Measurements from ENCODE around the gene RAB38.

RAB38 gene

GRCh38 chr11:88170673-88171072 lies 4.6 kb downstream of the RAB38 start:
- Histone ChIP-seq H3K4me3 (replicated peaks; ENCODE audit: insufficient read depth, low read length) (no peak overlapping the region), H3K27me3 (ENCODE audit: insufficient read depth, poor library complexity, severe bottlenecking) (peaks cover 12% of the 10 kb centered on the region), H3K27ac (replicated peaks) (no peak overlapping the region)
- TF ChIP-seq REST (IDR thresholded peaks at IDR 0.05; ENCODE audit: insufficient replicate concordance, low read depth), result no peak
- no peak for TF ChIP-seq CTCF (IDR thresholded peaks at IDR 0.05; ENCODE audit: insufficient read depth, low read length)
- no peak for TF ChIP-seq POLR2AphosphoS5 (IDR thresholded peaks at IDR 0.05; ENCODE audit: low read depth)
- no peak for TF ChIP-seq GABPA (IDR thresholded peaks at IDR 0.05; ENCODE audit: low read depth)
- no peak for TF ChIP-seq SPI1 (IDR thresholded peaks at IDR 0.05; ENCODE audit: borderline replicate concordance, low read depth)
- no peak for DNase-seq (ENCODE audit: low read depth in 1 of 2, low spot score in 1 of 2)

GRCh38 chr11:88169881-88170280 lies 5.4 kb downstream of the RAB38 start:
- H3K27me3 ChIP-seq (ENCODE audit: insufficient read depth, poor library complexity, severe bottlenecking), result peaks cover 7% of the 10 kb centered on the region
- H3K4me3 ChIP-seq (replicated peaks; ENCODE audit: insufficient read depth, low read length), result no peak overlapping the region
- TF ChIP-seq CTCF (IDR thresholded peaks at IDR 0.05; ENCODE audit: insufficient read depth, low read length) (no peak), GABPA (IDR thresholded peaks at IDR 0.05; ENCODE audit: low read depth) (no peak), SPI1 (IDR thresholded peaks at IDR 0.05; ENCODE audit: borderline replicate concordance, low read depth) (no peak), REST (IDR thresholded peaks at IDR 0.05; ENCODE audit: insufficient replicate concordance, low read depth) (no peak), POLR2AphosphoS5 (IDR thresholded peaks at IDR 0.05; ENCODE audit: low read depth) (no peak)
- no peak overlapping the region for H3K27ac ChIP-seq (replicated peaks)
- DNase-seq (ENCODE audit: low read depth in 1 of 2, low spot score in 1 of 2), result no peak

- H3K4me3 ChIP-seq (replicated peaks; ENCODE audit: insufficient read depth, low read length), result no peak overlapping the region
- DNase-seq (ENCODE audit: low read depth in 1 of 2, low spot score in 1 of 2), result no peak
- H3K27me3 ChIP-seq (ENCODE audit: insufficient read depth, poor library complexity, severe bottlenecking), result peaks cover 7% of the 10 kb centered on the region
- H3K27ac ChIP-seq (replicated peaks), result no peak overlapping the region
- no peak for TF ChIP-seq POLR2AphosphoS5 (IDR thresholded peaks at IDR 0.05; ENCODE audit: low read depth)
- no peak for TF ChIP-seq CTCF (IDR thresholded peaks at IDR 0.05; ENCODE audit: insufficient read depth, low read length)
- no peak for TF ChIP-seq REST (IDR thresholded peaks at IDR 0.05; ENCODE audit: insufficient replicate concordance, low read depth)
- TF ChIP-seq GABPA (IDR thresholded peaks at IDR 0.05; ENCODE audit: low read depth), result no peak
- TF ChIP-seq SPI1 (IDR thresholded peaks at IDR 0.05; ENCODE audit: borderline replicate concordance, low read depth), result no peak
Observed at GRCh38 chr11:88169471-88169870, 5.8 kb downstream of the RAB38 start.
